GM18909 (cell line): ENCODE results near the gene SH2D2A.

ENCODE experiments used
- ATAC-seq: cut with Tn5 transposase; IDR thresholded peaks from one replicate; pipeline ENCODE4 v1.9.1; 2021; ENCODE audit warnings: mild to moderate bottlenecking; ENCODE audit not compliant: unreplicated experiment, poor library complexity

The SH2D2A gene

DNA sequence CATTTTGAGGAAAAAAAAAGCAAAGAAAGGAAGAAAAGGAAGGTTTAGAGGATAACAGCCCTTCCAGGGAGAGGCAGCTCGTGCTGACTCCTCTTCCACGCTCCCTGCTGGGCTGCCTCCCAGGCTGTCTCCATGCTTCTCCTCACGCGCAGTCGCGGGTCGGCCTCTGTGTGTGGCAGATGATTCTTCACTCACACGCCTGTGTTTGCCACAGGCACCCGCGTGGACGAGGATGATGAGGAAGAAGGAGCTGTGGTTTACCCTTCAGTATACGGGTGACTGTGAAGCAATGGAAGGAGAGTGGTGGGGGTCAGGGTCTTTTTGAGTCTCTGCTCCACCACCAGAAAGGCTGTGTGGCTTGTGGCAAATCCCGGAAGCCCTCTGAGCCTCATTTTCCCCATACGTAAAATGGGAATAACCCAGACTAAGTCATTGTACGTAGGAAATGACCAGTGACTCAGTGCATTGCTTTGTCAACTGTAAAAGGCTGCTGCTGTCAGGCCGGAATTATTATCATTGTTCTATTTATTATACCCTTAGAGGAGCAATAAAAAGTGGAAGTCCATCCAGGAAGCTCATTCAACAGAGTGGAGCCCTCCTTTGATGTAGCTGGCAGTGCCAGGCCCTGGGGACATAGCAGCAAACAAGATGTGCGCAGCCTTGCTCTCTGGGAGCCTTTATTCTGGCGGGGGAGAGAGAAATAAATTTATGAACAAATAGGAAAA lies 11.9 kb upstream of the SH2D2A start:
- ATAC-seq: no peak

DNA sequence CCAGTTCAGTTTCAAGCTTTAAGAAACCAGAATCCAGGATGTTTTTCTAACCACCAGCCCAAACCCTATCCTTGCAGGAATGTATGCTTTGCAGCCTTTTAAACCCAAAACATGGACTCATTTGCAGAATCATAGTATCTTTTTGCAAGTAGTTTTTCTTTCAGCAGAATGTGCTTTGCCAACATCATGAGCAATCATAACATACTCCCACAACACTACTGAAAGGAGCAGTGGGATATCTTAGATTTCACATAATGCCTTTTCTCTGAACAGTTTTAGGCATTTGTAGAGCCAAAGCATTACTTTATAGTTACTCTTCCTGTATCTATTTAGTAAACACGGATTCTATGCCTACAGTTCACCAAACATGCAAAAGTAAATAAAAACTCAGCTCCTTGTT lies 10.0 kb upstream of the SH2D2A start:
- no peak for ATAC-seq

DNA sequence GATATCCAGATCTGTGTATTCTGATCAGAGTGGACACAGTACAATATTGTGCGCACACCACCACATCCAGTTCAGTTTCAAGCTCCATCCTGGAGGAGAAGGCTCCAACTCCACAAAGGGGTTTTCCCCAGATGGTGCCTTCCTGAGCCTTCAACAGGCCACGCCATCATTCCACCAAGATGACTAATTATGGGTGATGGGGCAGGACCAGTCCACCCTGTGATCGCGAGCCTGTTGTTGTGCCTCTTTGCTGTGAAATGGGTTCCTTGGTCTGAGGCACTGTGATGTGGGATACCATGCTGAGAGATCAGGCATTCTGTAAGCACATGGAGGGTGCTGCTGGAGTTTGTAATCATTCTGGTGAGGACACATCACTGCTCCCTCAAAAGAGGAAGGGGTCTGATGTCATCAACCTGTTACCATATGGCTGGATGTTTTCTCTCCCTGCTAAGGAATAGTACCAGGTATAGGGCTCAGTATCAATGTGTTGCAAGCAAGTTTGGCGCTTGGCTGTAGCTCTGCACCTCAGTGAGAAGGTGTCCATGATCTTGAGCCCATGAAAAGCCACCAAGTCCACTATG lies 6.7 kb upstream of the SH2D2A start:
- ATAC-seq: no peak

DNA sequence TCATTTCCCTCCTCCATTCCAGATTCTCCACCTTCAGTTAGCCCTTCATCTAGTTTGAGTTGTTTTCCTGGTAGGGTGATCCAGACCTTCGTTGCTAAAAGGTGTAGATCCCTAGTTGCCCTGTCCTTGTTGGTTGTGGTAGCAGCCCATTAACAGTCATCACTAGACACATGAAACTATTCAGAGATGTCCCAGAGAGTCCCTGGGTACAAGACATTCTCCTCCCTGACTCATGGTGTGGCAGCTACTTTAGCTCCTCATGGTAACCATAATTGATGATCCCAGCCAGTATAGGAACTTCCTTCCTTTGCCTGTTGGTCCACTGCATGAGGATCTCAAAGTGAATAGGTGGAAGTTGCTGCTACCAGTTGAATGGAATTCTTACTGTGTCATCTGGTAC lies 6.0 kb upstream of the SH2D2A start:
- no peak for ATAC-seq

DNA sequence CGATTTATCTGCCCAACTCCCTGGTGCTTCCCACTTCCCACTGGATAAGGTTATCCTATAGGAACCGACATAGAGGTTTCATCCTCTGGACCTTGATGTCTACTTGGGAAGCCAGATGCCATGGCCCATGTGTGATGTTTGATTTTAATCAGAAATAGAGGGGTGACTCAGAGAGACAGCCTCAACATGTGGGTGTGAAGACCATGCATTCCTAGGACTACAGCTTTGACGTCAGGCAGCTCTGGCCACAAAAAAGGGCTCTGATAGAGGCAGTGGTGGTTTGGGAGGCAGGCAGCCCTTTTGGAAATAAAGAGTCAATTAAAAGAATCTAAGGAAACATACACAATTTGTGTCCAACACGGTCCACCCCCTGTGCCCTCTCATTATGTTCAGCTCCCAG lies 5.2 kb upstream of the SH2D2A start:
- ATAC-seq: no peak

DNA sequence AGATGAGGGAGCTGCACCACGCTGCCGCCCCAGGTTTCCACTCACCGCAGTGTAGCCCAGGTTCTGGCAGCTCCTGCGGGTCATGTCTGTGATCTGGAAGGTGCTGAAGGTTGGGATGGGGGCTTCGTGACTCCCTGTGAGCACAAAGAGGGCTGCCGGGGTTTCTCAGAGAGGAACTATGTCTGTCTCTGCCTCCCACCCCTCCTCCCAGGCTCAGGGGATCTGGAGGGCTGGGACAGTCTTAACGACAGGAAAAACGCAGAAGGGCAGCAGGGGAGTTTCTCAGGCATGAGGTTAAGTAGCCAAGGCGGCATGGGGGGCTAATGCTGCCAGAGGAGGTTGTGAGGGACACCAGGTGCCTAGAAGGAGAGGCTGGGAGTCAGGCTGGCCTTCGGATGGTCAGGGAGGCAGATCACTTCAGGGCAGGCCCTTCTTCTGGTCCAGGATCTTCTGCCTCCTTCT lies 656 bp downstream of the SH2D2A start:
- no peak for ATAC-seq

DNA sequence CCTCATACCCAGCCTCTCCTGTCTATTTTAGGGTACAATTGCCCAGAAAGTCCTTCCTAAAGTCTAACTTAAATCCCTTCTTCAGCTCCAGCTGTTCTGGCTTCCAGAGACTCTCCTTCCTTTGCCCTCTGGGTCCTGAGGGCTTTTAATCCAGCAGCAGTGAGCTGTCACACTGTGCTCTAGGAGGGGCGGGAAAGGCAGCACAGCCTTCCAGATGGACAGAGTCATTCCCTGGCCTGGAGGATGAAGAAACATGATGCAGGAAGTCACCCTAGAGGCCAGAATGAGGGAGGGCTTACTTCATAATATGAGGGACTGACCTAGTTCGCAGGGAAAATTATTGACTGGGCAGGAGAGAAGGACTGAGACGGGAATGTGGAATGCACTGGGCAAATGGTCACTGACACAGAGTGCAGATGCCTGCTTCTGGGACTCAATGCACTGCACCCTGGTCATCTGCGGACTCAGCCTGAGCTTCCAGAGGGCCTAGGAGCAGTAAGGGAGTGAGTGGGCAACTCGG lies 1.3 kb downstream of the SH2D2A start:
- no peak for ATAC-seq

DNA sequence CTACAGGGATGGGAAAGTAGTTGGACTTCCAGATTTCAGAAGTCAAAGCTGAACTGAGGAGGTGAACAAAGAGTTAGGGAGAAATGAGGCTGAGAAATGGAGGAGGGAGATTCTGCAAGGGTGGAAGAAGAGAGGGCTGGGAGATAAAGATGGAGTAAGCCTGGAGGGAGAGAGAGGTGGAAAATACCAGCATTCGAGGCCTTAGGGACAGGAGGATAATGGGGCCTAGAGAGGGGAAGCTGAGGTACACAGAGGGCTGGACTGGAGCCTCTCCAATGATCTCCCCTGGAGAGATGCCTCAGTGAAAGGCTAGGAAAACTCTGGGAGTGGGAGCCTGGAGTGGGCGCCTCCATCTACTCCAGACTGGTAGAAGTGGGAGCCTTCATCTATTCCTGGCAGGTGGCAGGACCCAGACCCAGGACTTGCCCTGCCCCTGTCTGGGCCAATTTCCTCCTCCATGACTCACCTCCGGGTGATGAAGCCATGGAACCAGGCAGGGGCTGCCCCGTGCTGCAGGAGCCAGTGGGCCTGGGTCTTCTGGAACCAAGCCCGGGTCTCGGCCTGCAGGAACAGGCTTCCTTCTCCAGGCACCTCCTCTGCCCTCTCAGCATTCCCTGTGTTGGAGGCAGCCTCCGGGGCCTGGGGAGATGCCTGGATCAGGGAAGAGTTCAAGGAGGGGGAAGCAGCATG lies 1.9 kb downstream of the SH2D2A start:
- no peak for ATAC-seq

DNA sequence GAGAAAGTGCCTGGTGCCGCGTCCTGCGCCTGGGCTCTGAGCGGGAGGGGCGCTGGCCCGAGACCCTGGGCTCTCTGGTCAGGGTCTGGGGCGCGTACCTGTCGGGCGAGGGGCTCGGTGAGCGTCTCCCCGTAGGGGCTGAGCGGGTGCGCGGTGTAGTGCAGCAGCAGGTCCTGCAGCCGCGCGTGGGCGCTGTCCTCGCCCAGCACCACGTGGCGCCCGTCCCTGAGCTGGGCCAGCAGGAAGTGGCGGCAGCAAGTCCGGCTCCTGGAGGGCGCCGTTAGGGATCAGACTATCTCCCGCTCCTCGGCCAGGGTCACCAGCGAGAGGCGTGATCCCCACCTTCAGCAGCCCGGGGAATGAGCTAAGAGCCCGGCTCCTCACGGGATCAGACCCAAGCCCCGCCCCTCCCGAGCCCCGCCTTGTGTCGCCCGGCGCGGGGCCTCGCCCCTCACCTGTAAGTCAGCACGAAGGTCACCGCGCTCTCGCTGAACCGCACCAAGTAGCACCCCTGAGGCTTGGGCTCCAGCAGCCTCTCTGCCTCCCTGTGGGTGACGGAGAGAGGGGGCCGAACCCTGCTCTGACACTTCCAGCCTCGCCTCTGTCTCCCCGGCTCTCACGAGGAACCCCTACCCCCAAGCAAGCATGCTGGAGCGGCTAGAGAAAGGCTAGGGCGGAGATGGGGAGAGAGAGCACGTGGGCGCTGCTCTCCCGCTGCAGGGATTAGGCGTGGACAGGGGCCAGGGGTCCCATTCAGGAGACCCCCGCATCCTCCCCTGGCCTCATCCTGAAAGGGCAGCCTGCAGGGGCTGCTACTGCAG lies 2.7 kb downstream of the SH2D2A start:
- no peak for ATAC-seq

DNA sequence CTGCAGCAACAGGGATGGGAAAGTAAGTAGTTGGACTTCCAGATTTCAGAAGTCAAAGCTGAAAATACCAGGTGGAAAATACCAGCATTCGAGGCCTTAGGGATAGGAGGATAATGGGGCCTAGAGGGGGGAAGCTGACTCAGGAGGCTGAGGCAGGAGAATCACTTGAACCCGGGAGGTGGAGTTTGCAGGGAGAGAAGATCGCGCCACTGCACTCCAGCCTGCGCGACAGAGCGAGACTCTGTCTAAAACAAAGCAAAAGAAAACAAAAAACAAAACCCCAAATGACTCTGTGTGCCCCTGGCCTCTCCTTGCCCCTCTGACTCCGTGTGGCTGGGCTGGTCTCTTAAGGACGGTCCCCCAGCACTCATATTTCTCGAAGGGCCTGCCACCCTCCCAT lies 3.4 kb downstream of the SH2D2A start:
- ATAC-seq: no peak

DNA sequence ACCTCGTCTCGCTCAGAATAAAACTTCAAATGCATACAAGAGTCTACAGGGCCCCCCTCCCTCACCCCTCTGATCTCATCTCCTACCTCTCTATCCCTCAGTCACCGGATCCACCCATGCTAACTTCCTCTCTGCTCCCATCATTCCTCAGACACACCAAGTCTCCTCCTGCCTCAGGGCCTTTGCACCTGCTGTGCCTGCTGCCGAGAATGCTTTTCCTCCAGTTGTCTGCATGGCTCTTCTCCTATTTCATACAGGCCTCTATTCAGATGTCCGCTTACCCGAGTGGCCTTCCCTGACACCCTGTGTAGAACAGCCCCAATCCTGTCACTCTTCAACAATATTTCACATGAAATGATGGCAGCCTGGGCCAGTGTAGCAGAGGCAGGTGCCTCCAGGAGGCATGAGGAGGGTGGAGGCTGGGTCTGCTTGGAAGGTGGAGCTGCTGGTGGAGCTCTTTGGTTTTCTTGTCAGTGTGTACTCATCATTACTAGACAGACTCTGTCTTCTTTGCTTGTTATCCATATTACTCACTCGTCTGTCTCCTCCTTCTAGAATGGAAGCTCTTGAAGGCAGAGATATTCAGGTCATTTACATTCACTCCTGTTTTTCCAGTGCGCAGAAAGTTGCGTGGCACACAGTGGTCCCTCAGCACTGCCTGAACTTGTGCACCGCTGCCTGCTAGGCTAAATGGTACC lies 4.2 kb downstream of the SH2D2A start:
- ATAC-seq: no peak

DNA sequence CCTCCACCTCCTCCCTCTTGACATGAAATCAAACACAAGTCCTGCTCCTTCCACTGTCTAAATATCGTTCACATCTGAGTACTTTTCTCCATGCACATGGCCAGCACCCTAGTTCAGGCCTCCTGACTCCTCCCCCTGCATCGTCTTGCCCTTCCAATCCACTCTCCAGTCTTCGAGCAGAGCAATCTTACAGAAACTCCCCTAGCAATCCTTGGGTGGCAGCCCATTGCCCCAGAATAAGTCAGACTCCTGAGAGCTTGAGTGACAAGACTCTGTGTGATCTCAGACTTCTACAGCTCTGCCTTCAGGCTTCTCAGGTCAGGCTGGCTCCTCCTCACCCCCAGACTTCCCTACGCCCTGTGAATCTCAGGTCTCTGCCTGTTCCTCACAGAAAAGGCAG lies 5.5 kb downstream of the SH2D2A start:
- ATAC-seq: no peak

DNA sequence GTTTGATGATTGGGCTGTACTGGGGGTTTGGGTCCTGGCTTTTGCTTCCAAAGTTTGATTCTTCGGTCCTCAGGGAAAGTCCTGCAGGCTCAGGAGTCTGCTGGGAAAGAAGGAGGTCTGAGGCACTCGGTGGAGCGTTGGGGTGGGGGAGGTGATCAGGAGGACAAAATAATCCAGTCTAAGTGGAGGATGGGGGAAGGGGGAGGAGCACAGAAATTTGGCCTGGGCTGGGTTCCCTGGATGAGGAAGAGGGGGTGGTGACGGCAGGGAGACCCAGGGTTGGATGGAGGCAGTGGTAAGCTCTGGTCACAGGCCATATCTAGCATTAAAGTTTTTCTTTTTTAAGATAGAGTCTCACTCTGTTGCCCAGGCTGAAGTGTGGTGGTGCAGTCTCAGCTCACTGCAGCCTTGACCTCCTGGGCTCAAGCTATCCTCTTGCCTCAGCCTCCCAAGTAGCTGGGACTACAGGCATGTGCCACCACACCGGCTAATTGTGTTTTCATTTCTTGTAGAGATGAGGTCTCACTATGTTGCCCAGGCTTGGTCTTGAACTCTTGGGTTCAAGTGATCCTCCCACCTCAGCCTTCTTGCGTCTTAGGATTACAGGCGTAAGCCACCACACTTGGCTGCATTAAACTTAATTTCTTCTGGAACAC lies 6.8 kb downstream of the SH2D2A start:
- no peak for ATAC-seq

DNA sequence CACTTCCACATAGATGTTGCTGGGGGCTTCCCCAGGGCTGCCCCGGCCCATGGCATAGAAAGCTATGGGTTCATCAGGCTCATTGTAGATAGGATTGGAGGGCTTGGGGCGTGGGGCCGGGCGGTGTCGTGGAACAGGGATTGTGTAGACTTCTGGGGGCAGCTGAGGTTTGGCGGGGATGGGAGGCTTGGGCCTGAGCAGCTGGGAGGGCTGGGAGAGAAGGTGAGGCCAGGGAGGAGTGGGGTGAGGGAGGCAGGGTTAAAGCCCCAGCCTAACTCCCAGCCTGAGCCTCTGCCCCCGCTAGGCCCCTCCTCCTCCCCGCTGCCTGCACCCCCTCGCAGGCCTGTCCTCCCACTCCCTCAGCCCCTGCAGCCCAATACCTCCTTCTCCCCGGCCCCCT lies 7.4 kb downstream of the SH2D2A start:
- ATAC-seq: no peak

DNA sequence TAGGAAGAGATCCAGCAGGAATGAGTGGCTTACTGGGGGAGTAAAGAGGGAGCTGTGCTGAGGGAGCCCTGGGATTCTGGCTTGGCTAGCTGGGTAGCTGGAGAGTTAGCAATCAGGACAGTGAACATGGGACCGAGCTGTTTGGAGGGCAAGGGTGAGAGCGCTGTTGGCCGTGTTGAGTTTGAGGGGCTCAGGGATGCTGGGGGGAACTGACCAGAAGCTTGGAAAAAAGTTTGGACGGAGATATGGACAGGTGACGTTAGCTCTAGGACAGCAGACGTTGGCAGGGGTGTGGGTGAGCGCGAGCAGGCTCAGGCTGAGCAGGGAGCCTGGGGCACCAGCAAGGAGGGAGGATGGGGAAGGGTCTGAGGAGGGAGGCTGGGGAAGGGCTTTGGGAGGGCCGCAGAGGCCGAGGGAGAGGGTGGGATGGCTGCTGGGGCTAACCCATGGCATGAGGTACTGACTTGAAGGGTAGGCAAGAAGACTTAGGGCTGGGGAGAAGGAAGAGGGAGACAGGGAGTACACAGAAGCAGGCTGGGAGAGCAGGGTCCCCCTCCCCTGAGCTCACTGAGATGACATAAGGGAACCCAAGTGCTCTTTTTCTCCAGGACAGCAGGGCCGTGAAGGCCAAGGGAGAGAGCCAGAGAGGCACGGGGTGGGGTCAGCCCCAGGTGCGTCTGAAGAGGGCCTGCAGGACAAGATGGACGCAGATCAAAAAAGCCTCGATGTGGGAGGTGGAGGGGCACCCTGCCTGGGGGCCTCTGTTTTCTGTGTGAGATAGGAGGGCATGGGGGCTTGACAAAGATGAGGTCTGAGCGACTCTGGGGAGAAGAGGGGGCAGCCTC lies 8.2 kb downstream of the SH2D2A start:
- no peak for ATAC-seq

DNA sequence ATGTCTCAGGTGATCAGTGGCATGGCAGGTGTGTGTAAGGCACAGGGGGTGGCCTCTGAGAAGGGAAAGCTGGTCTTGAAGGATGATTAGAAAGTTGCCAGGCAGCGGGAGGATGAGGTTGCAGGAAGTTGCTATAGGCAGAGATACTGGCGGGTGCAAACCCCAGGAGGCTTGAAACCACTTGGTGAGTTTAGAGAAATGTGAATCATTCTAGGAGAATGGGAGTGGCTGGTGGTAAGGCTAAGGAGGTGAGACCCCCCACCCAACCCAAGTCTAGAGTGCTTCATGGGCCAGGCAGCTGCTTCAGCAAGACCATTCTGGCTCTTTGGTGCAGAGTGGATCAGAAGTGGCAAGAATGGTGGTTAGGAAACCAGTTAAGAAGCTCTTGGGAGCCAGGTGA lies 9.0 kb downstream of the SH2D2A start:
- no peak for ATAC-seq

DNA sequence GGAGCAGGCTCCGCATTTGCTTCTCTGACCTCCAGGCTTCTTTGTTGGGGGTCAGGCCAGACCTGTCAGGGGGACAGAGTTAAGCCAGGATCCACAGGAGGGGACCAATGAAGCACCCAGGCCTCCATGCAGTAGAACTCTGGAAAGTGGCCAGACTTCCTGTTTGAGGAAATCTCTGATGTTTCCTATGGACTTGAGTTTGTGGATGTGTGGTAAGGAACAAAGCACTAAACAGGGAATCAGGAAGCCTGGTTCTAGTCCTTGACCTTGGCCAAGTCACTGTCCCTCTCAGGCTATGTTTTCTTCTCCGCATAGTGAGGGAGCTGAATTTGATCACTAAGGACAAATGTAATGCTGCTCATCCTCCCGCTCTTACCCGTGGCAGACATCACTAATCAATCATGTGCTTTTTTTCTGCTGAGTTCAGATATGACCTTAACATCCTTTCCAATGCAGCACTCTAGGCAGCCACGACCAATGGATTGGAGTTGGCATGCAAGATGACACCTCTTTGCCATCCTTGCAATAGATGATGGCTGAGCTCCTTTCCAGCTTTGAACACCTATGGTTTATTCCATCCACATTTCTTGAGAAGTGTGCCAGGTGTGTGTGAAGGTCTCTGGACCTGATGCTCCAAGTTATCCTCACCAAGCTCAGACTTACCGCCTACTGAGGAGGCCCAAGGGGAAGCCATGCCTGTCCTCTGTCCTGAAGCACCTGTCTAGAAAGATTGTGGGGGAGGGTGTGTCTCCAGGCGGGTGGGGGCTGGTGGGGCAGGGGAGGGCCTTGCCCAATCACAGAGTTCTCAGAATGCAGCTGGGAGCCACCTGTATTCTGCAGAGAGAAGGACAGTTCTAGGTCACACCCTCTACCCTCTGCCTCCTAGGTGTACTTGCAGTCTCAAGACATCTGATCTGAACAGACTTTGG lies 9.9 kb downstream of the SH2D2A start:
- no peak for ATAC-seq
